Myocyte (in vitro differentiated cells): ENCODE data around the gene FKBP4. TPM values are rescaled to one million over a fixed set of nuclear protein-coding genes. Genes with fewer than 3 reads are reported as not detected.
"Not testable (repeated sequence)": the region's sequence is repeated elsewhere in the genome, so short reads cannot be mapped to it uniquely, and the experiment has no call there.

Source experiments
- DNase-seq: peaks from one replicate; pipeline ENCODE4 v3.0.0-alpha.2; 2012; ENCODE audit warnings: low read depth
- polyA plus RNA-seq: library from polyadenylated mRNA; unstranded; fragments of >200 nt; gene quantifications from one replicate; pipeline ENCODE4 v1.2.1, GENCODE V29; 2012; ENCODE audit warnings: missing spikeins
- total RNA-seq: library from RNA; depleted of rRNA; stranded (reverse); fragments of >200 nt; gene quantifications from 2 replicates; pipeline ENCODE4 v1.2.3, GENCODE V29; 2014

FKBP4 gene
- total RNA-seq = 56.4 and 60.6 TPM in 2 replicates
- polyA plus RNA-seq = 45.4 TPM

- DNase-seq = peak; percentile 85
These were observed at the start of gene FKBP4 for GRCh38 chr12:2794736-2795289. Gene FKBP4 (plus strand): TSS chr12:2794970. CDS start chr12:2795140, 170 bp downstream.

- DNase-seq = no peak
These were observed 49.1 kb upstream of the FKBP4 start for GRCh38 chr12:2745655-2746054.

GRCh38 chr12:2749580-2749979, 45.2 kb upstream of the FKBP4 start:
- no peak for DNase-seq

- DNase-seq = no peak
These were observed 44.6 kb upstream of the FKBP4 start for GRCh38 chr12:2750185-2750584.

- no peak for DNase-seq
These were observed 43.5 kb upstream of the FKBP4 start for GRCh38 chr12:2751230-2751629.

GRCh38 chr12:2751686-2752085, 43.1 kb upstream of the FKBP4 start:
- DNase-seq = no peak

- DNase-seq = peak; percentile 76
These were observed 41.9 kb upstream of the FKBP4 start for GRCh38 chr12:2752676-2753371.

- DNase-seq = no peak
These were observed 41.2 kb upstream of the FKBP4 start for GRCh38 chr12:2753536-2753935.

- DNase-seq = no peak
These were observed 40.6 kb upstream of the FKBP4 start for GRCh38 chr12:2754208-2754607.

- DNase-seq = no peak
These were observed 38.0 kb upstream of the FKBP4 start for GRCh38 chr12:2756756-2757155.

- DNase-seq = no peak
These were observed 35.0 kb upstream of the FKBP4 start for GRCh38 chr12:2759733-2760132.

- DNase-seq = no peak
These were observed 30.4 kb upstream of the FKBP4 start for GRCh38 chr12:2764398-2764797.

GRCh38 chr12:2765052-2765451, 29.7 kb upstream of the FKBP4 start:
- DNase-seq = no peak

GRCh38 chr12:2765608-2766007, 29.2 kb upstream of the FKBP4 start:
- no peak for DNase-seq

GRCh38 chr12:2768224-2768961, 26.4 kb upstream of the FKBP4 start:
- DNase-seq = no peak

GRCh38 chr12:2769866-2770533, 24.8 kb upstream of the FKBP4 start:
- DNase-seq = no peak

GRCh38 chr12:2770544-2770943, 24.2 kb upstream of the FKBP4 start:
- not testable (repeated sequence) for DNase-seq

- no peak for DNase-seq
These were observed 22.4 kb upstream of the FKBP4 start for GRCh38 chr12:2772370-2772769.

- no peak for DNase-seq
These were observed 21.4 kb upstream of the FKBP4 start for GRCh38 chr12:2773199-2773875.

GRCh38 chr12:2775431-2775830, 19.3 kb upstream of the FKBP4 start:
- no peak for DNase-seq

GRCh38 chr12:2776129-2776806, 18.5 kb upstream of the FKBP4 start:
- DNase-seq = no peak
